Activated CD4-positive, alpha-beta memory T cell treated with anti-CD3 and anti-CD28 coated beads, Interleukin-2, amount 10 ng/mL, durations not matched to agents 7 days and 5 days (primary cell): ENCODE data around the gene CENPP. TPM values are rescaled to one million over a fixed set of nuclear protein-coding genes. Genes with fewer than 3 reads are reported as not detected.

ENCODE experiments used
- CTCF ChIA-PET: fragments of 350-600 bp; sonication (Branson Sonifier 250); formaldehyde crosslinking; loops from one replicate; lab custom pipeline; 2021; ENCODE audit warnings: antibody characterized with exemption, inconsistent platforms; lab: Charles Lee
- POLR2A ChIA-PET: fragments of 350-600 bp; sonication (Branson Sonifier 250); formaldehyde crosslinking; loops from one replicate; lab custom pipeline; 2021; ENCODE audit warnings: antibody characterized with exemption; lab: Charles Lee
- DNase-seq: peaks from one replicate; pipeline ENCODE4 v3.0.0-alpha.2; 2020
- H3K27ac Mint-ChIP-seq: one replicate; pipeline ENCODE4 v1.8.0; 2021; ENCODE audit warnings: mild to moderate bottlenecking, mixed read lengths
- H3K27me3 Mint-ChIP-seq: one replicate; pipeline ENCODE4 v1.8.0; 2021; ENCODE audit warnings: mixed read lengths
- H3K36me3 Mint-ChIP-seq: one replicate; pipeline ENCODE4 v1.8.0; 2021; ENCODE audit warnings: low read depth, mixed read lengths
- H3K4me1 Mint-ChIP-seq: one replicate; pipeline ENCODE4 v1.8.0; 2021; ENCODE audit warnings: mixed read lengths
- H3K4me3 Mint-ChIP-seq: one replicate; pipeline ENCODE4 v1.8.0; 2021; ENCODE audit warnings: mild to moderate bottlenecking, mixed read lengths
- H3K9me3 Mint-ChIP-seq: one replicate; pipeline ENCODE4 v1.8.0; 2021; ENCODE audit warnings: mixed read lengths
- total RNA-seq, 2 experiments: library from RNA; stranded (reverse); gene quantifications; one replicate each; pipeline ENCODE4 v1.2.3, GENCODE V29; 2021

The CENPP gene
- total RNA-seq, 2 experiments from 2014 or later = 18.8 to 22.0 TPM

DNA sequence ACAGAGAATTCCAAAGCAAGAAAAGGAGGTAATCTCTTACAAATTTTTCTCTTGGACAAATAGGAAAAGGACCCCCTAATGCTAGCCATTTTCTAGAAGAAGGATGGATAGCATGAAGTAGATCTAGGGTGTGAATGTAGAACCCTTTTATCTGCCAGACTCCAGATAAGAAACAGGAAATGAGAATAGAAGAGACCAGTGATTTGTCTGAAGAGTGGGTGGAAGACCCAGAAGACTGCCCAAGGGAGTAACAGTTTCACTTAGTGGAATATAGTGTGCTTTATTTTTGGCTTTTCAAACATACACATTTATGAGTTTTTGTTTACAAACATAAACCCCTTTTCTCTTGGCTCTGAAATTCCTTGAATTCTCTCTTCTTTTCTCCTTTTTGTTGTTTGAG is 185.0 kb downstream of the CENPP start:
- CTCF ChIA-PET = interaction anchor here (1.2 kb wide), 1 partner anchor 371 kb away, joined by 3 read pairs; no protein-coding TSS in a partner anchor
- Mint-ChIP-seq H3K36me3 (no peaks in the 10 kb centered on the region), H3K4me3 (no peak overlapping the region), H3K4me1 (no peaks in the 10 kb centered on the region), H3K27me3 (no peaks in the 10 kb centered on the region), H3K9me3 (no peaks in the 10 kb centered on the region), H3K27ac (no peak overlapping the region)
- POLR2A ChIA-PET = no interaction called here
- DNase-seq = no peak

DNA sequence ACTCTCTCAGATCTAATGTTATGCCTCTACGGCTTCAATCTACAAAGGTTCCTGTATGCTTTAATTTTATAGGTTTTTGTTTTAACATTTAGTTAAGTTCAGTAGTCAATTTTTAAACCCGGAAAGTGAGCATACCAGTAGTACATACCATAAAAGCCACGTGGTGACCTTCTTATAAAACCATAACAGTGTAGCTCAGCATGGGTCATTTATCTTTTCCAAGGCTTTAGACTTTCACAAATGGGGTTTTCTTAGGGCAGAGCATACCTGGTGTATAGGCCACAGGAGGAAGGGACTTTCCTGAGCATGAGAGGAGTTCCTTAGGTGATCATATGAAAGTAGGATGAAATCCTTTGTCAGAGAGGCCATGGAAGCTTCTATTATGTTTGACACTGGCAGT is 186.9 kb downstream of the CENPP start:
- ChIA-PET CTCF (interaction anchor here (0.6 kb wide), 1 partner anchor 1706 kb away, joined by 3 read pairs; no protein-coding TSS in a partner anchor), POLR2A (no interaction called here)
- Mint-ChIP-seq H3K36me3 (no peaks in the 10 kb centered on the region), H3K27me3 (no peaks in the 10 kb centered on the region), H3K27ac (no peak overlapping the region), H3K4me1 (no peaks in the 10 kb centered on the region), H3K9me3 (no peaks in the 10 kb centered on the region), H3K4me3 (no peak overlapping the region)
- DNase-seq = no peak

DNA sequence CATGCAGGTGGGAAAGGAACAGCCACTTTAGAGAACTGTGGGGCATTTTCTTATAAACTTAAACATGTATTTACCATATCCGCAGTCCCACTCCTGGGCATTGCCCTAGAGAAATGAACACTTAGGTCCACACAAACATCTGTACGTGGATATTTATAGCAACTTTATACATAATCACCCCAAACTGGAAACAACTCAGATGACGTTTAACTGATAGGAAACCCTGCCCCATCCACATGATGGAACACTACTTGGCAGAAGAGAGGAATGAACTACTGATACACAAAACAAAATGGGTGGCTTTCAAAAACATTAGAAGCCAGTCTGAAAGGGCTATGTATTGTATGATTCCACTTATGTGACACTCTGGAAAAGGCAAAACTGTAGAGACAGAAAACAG is 187.6 kb downstream of the CENPP start:
- no peak overlapping the region for H3K4me3 Mint-ChIP-seq

DNA sequence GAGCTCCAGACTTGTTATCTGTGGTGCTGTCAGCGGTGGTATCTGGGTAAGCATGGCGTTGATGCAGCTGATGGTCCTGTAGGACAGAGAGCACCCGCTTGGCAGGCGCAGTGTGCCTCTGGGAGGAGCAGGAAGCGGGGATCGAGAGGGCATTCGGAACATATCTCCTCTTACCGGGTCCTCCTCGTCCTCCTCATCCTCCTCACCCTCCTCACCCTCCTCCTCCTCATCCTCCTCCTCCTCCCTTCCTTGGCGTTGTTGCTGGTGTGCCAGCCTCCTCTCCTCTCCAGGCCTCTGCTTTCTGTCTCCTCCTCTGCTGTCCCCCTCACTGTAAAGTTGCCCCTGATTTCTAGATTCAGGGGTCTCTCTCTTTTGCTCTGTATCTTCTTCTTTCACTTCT is 188.9 kb downstream of the CENPP start:
- H3K4me3 Mint-ChIP-seq = no peak overlapping the region
- CTCF ChIA-PET = no interaction called here
- H3K36me3 Mint-ChIP-seq = peaks cover 3% of the 10 kb centered on the region
- POLR2A ChIA-PET = no interaction called here
- DNase-seq = no peak
- no peaks in the 10 kb centered on the region for H3K27me3 Mint-ChIP-seq
- H3K9me3 Mint-ChIP-seq = no peaks in the 10 kb centered on the region
- no peaks in the 10 kb centered on the region for H3K4me1 Mint-ChIP-seq
- no peak overlapping the region for H3K27ac Mint-ChIP-seq

More for the DNA sequence above, 187.6 kb downstream of the CENPP start:
- Mint-ChIP-seq H3K9me3 (no peaks in the 10 kb centered on the region), H3K27ac (no peak overlapping the region), H3K36me3 (no peaks in the 10 kb centered on the region), H3K4me1 (no peaks in the 10 kb centered on the region), H3K27me3 (no peaks in the 10 kb centered on the region)
- ChIA-PET POLR2A (no interaction called here), CTCF (no interaction called here)
- DNase-seq = no peak

DNA sequence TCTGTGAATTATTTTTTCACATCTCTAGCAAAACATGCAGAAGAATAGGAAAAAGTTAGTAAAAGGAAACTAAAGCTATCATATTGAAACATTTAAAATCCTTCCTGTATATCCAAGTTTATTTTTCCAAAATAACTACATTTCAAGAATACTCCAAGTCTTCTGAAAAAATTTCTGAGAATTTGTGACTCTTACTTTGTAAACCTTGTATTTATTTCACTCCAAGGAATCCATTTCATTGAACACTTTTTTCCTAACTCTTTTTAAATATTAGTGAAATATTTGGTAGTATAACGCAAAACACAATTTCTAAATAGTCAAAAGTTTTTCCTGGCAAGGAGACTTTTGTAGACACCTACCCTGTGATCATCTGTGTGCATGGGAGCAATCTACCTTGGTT is 190.8 kb downstream of the CENPP start:
- H3K36me3 Mint-ChIP-seq = peaks cover 3% of the 10 kb centered on the region
- ChIA-PET POLR2A (no interaction called here), CTCF (no interaction called here)
- H3K4me3 Mint-ChIP-seq = no peak overlapping the region
- H3K27ac Mint-ChIP-seq = no peak overlapping the region
- no peaks in the 10 kb centered on the region for H3K27me3 Mint-ChIP-seq
- no peak for DNase-seq
- no peaks in the 10 kb centered on the region for H3K9me3 Mint-ChIP-seq
- no peaks in the 10 kb centered on the region for H3K4me1 Mint-ChIP-seq

DNA sequence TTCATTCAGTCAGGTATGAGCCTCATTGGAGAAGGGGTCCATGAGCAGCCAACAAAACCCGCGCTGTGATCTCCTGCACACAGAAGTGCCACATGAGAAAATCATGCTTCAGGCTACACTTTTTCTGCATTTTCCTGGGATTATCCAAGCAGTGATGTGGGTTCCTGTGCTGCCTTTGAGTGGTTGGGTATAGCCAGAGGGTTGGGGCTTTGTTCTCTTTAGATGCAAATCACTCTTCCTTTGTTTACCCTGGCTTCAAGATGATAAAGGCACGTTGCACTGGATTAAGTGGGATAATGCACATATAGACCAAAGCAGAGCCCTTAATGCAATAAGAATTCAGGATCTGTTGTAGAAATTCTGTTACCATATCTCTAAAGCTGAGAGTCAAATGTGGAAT is 191.3 kb downstream of the CENPP start:
- Mint-ChIP-seq H3K27me3 (no peaks in the 10 kb centered on the region), H3K9me3 (no peaks in the 10 kb centered on the region), H3K4me1 (no peaks in the 10 kb centered on the region), H3K4me3 (no peak overlapping the region), H3K36me3 (peaks cover 3% of the 10 kb centered on the region), H3K27ac (no peak overlapping the region)
- ChIA-PET CTCF (no interaction called here), POLR2A (no interaction called here)
- DNase-seq = no peak

DNA sequence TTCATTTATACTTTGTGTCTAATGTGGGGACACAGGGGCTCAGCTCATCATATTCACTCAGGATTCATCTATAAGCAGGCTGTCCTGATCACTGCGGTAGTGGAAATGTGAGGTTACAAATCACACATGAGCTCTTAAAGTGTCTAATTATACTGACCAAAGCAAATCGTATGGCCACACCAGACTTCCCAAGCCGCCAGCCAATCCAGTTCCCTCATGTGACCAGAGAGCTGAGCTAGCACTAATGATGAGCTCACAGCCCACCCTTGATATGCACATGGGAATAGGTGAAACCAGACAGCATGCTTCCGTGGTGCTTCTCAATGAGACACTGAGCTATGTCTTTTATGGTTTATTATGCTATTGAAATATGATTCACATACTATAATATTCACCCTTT is 192.4 kb downstream of the CENPP start:
- no peaks in the 10 kb centered on the region for H3K4me1 Mint-ChIP-seq
- ChIA-PET POLR2A (interaction anchor here (1.6 kb wide), 1 partner anchor 38 kb away, joined by 4 read pairs; no protein-coding TSS in a partner anchor), CTCF (interaction anchor here (1.0 kb wide), 1 partner anchor 439 kb away, joined by 3 read pairs; no protein-coding TSS in a partner anchor)
- no peaks in the 10 kb centered on the region for H3K9me3 Mint-ChIP-seq
- H3K36me3 Mint-ChIP-seq = peaks cover 3% of the 10 kb centered on the region
- H3K4me3 Mint-ChIP-seq = no peak overlapping the region
- H3K27me3 Mint-ChIP-seq = no peaks in the 10 kb centered on the region
- no peak for DNase-seq
- H3K27ac Mint-ChIP-seq = no peak overlapping the region

DNA sequence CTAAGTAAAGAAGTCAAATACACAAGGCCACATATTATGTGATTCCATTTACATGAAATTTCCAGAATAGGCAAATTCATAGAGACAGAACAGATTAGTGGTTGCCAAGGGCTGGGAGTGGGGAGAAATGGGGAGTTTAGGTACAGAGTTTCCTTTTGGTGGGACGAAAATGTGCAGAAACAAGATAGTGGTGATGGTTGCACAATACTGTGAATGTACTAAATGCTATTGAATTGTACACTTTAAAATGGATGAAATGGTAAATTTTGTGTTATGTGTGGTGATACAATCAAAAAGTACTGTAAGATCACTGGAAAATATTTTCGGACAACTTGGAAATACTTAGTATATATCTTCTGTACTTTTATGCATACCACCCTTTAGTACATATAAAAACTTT is 195.1 kb downstream of the CENPP start:
- CTCF ChIA-PET = no interaction called here
- Mint-ChIP-seq H3K27me3 (no peaks in the 10 kb centered on the region), H3K27ac (no peak overlapping the region), H3K9me3 (no peaks in the 10 kb centered on the region), H3K36me3 (peaks cover 3% of the 10 kb centered on the region), H3K4me3 (no peak overlapping the region), H3K4me1 (no peaks in the 10 kb centered on the region)
- POLR2A ChIA-PET = no interaction called here
- DNase-seq = no peak

DNA sequence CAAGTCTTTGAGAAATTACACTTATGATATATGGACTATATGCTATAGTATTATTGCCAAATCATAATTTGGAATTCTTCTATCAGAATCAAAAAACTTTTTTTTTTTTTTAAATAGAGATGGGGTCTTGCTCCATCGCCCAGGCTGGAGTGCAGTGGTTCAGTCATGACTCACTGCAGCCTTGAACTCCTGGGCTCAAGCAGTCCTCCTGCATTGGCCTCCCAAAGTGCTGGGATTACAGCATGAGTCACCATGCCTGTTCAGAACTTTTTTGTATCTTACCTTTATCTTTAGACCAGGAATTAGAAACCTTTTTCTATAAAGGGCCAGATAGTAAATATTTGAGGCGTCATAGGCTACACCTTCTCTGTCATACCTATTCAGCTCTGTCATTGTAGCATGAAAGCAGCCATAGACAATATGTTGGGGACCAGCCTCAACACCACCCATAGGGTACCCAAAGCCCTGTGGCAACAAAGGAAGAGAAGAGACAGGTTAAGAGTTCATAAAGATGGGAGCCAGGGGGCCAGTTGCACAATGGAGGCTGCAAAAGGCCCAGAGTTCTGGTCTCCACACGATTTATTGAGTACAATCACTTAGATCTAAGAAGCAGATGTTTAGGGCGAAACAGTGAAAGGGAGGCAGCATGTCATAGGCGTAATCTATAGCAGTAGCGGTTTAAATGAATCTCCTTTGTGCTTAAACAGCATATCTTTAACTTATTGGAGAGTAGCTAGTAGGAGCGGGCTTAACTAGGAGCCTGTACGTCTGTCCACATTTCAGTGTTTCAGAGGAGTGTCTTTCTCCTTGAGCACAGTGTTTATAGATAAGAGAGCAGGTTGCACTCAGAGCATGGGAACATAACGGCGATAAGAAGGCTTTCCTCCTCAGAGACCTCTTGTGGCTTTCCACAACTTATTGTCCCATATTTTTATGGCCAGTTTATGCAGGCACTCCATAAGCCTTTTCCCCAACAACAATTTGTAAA is 197.5 kb downstream of the CENPP start:
- Mint-ChIP-seq H3K27me3 (no peaks in the 10 kb centered on the region), H3K4me1 (no peaks in the 10 kb centered on the region), H3K27ac (no peak overlapping the region), H3K36me3 (peaks cover 3% of the 10 kb centered on the region), H3K4me3 (no peak overlapping the region), H3K9me3 (no peaks in the 10 kb centered on the region)
- CTCF ChIA-PET = no interaction called here
- DNase-seq = no peak
- POLR2A ChIA-PET = no interaction called here

DNA sequence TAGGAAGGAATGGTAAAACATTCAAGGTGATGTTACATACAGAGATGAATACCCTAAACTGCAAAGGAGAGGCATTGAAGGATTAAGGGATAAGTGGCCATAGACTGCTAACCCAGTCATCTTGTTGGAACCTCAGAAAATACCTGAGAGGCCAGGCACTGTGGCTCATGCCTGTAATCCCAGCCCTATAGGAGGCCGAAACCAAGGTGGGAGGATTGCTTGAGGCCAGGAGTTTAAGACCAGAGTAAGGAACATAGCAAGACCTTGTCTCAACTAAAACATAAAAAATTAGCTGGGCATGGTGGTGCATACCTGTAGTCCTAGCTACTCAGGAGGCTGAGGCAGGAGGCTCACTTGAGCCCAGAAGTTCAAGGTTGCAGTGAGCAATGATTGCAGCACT is 199.1 kb downstream of the CENPP start:
- no peaks in the 10 kb centered on the region for H3K9me3 Mint-ChIP-seq
- no peaks in the 10 kb centered on the region for H3K4me1 Mint-ChIP-seq
- no peak for DNase-seq
- ChIA-PET POLR2A (no interaction called here), CTCF (no interaction called here)
- no peaks in the 10 kb centered on the region for H3K27me3 Mint-ChIP-seq
- H3K4me3 Mint-ChIP-seq = no peak overlapping the region
- H3K27ac Mint-ChIP-seq = no peak overlapping the region
- H3K36me3 Mint-ChIP-seq = no peaks in the 10 kb centered on the region

DNA sequence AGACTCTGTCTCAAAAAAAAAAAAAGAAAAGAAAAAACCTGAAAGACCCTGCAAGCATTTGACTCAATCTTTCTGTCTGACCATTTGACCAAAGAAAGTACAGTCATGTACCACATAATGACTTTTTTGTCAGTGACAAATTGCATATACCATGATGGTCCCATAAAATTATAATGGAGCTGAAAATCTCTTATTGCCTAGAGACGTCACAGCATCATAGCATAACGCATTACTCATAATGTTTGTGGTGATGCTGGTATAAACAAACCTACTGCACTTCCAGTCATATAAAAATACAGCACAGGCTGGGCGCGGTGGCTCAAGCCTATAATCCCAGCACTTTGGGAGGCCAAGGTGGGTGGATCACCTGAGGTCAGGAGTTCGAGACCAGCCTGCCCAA is 199.6 kb downstream of the CENPP start:
- H3K4me3 Mint-ChIP-seq = no peak overlapping the region
- H3K4me1 Mint-ChIP-seq = no peaks in the 10 kb centered on the region
- ChIA-PET POLR2A (no interaction called here), CTCF (no interaction called here)
- no peaks in the 10 kb centered on the region for H3K36me3 Mint-ChIP-seq
- H3K9me3 Mint-ChIP-seq = no peaks in the 10 kb centered on the region
- no peak overlapping the region for H3K27ac Mint-ChIP-seq
- H3K27me3 Mint-ChIP-seq = no peaks in the 10 kb centered on the region
- DNase-seq = no peak

DNA sequence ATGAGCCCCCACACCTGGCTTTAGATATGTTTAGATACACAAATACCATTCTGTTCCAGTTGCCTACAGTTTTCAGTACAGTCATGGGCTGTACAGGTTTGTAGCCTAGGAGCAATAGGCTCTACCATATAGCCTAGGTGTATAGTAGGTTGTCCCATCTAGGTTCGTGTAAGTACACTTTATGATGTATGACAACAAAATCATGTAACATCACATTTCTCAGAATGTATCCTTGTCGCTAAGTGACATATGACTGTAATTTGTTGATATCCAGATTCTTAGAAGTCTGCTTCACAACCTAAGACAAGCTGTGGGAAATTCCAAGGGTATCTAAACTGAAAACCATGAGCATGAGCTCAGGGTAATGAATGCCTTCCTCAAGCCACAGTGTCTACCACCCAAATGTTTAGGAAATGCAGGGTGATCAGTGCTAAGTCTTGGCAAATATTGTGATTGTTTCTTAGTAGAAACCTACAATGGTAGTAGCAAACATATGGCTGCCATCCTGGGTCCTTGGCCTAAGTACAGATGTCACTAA is 201.6 kb downstream of the CENPP start:
- no peaks in the 10 kb centered on the region for H3K9me3 Mint-ChIP-seq
- ChIA-PET POLR2A (no interaction called here), CTCF (no interaction called here)
- H3K27me3 Mint-ChIP-seq = no peaks in the 10 kb centered on the region
- no peaks in the 10 kb centered on the region for H3K4me1 Mint-ChIP-seq
- H3K4me3 Mint-ChIP-seq = no peak overlapping the region
- no peak for DNase-seq
- H3K27ac Mint-ChIP-seq = no peak overlapping the region
- no peaks in the 10 kb centered on the region for H3K36me3 Mint-ChIP-seq

DNA sequence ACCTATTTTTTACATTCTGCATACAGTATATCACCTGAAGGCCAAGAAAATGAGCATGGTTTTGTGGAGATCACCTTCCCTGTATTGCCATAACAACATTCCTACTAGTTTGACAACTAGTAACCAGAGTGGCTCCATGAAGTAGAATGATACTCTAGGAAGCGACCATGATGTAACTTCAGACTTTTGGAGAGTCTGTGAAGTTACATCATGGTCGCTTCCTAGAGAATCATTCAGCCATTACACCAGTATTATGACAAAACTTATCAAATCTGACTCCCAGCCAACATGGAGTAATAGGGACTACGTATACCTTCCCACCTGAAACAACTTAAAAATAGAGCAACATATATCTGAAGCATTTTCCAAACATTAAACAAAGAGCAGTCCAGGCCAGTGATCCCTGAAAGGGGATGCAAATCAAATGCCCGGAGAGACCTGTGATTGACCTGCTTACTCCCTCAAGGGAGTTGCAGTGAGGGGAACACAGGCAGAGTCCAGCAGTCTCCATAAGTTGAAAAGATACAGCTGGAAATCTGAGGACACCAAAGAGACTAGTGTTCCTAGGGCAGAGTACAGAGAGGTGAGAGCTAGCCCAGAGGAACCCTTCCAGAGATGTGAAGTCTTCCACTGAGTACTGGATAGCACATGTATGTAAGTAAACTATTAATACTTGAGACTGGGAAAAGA is 202.2 kb downstream of the CENPP start:
- ChIA-PET CTCF (interaction anchor here (0.6 kb wide), 1 partner anchor 143 kb away, joined by 4 read pairs; no protein-coding TSS in a partner anchor), POLR2A (no interaction called here)
- Mint-ChIP-seq H3K4me1 (no peaks in the 10 kb centered on the region), H3K27ac (no peak overlapping the region), H3K36me3 (no peaks in the 10 kb centered on the region), H3K27me3 (no peaks in the 10 kb centered on the region), H3K9me3 (no peaks in the 10 kb centered on the region), H3K4me3 (no peak overlapping the region)
- no peak for DNase-seq
